ENCODE data around the gene EIF4EBP2. TPM values are rescaled to one million over a fixed set of nuclear protein-coding genes. Genes with fewer than 3 reads are reported as not detected.

EIF4EBP2 gene
- total RNA-seq, 1 experiment from 2014 or later, result 36.7 TPM

GRCh38 chr10:70412356-70412755 lies 8.4 kb downstream of the EIF4EBP2 start:
- Histone ChIP-seq H4K20me1 (ENCODE audit: insufficient read depth) (peaks cover 3% of the 10 kb centered on the region; the same call in 1 of the 2 replicates), H3K9me3 (ENCODE audit: control insufficient read depth in 1 of 2, insufficient read depth in 1 of 2, low read depth in 1 of 2, low read length in 2 of 2) (no peaks in the 10 kb centered on the region), H3K4me2 (ENCODE audit: low read length) (no peak overlapping the region), H3K36me3 (ENCODE audit: control insufficient read depth in 1 of 2, insufficient read depth in 2 of 2, low read length in 2 of 2) (peaks cover 0 to 2% of the 10 kb centered on the region in 2 experiments; a peak in 1 of 4 replicates), H3K4me1 (ENCODE audit: control insufficient read depth in 1 of 2, insufficient read depth in 2 of 2, low read length in 2 of 2) (0 out of 4 replicates have a peak, but pooled peaks cover 0 to under 1% of the 10 kb centered on the region in 2 experiments), H3K9me2 (ENCODE audit: insufficient read depth) (no peaks in the 10 kb centered on the region), H3K27ac (ENCODE audit: low read depth, low read length) (no peak overlapping the region), H3K27me3 (ENCODE audit: insufficient read depth, low read length) (no peaks in the 10 kb centered on the region), H3K4me3 (replicated peaks in 1 of 2; ENCODE audit: low read depth in 1 of 2, low read length in 2 of 2) (no peak overlapping the region), H3K9ac (ENCODE audit: low read length) (no peak overlapping the region), H3K79me2 (ENCODE audit: insufficient read depth, low read length) (peaks cover 77% of the 10 kb centered on the region), H2AFZ (ENCODE audit: low read depth, low read length, poor library complexity, severe bottlenecking) (no peak overlapping the region)
- POLR2A ChIA-PET, result interaction anchor here (1.2 kb wide), 1 partner anchor 8 kb away, joined by 4 read pairs; the partner anchor contains the start of gene EIF4EBP2
- no peak for TF ChIP-seq CTCF (IDR thresholded peaks at IDR 0.05 in 2 of 3, conservative IDR thresholded peaks at IDR 0.05 in 1 of 3; ENCODE audit: borderline replicate concordance in 1 of 3, insufficient read depth in 1 of 3, low read depth in 2 of 3, low read length in 2 of 3)
- TF ChIP-seq RAD21 (IDR thresholded peaks at IDR 0.05; ENCODE audit: low read depth), result no peak
- TF ChIP-seq CBX3 (IDR thresholded peaks at IDR 0.05; ENCODE audit: low read depth), result no peak
- no peak for TF ChIP-seq SP1 (IDR thresholded peaks at IDR 0.05; ENCODE audit: low read depth)
- TF ChIP-seq EZH2phosphoT487 (IDR thresholded peaks at IDR 0.05; ENCODE audit: borderline replicate concordance), result no peak
- TF ChIP-seq YY1 (IDR thresholded peaks at IDR 0.05; ENCODE audit: extremely low read depth, insufficient replicate concordance, low read depth, low read length), result no peak
- no peak for TF ChIP-seq TCF7L2 (IDR thresholded peaks at IDR 0.05; ENCODE audit: borderline replicate concordance, extremely low read depth, insufficient read depth, insufficient read length)
- TF ChIP-seq CEBPB (IDR thresholded peaks at IDR 0.05; ENCODE audit: low read depth), result no peak
- no peak for TF ChIP-seq MAX (IDR thresholded peaks at IDR 0.05)
- no peak for TF ChIP-seq FOSL1 (IDR thresholded peaks at IDR 0.05; ENCODE audit: low read depth)
- no peak for TF ChIP-seq EZH2 (IDR thresholded peaks at IDR 0.05)
- no peak for TF ChIP-seq ZBTB33 (IDR thresholded peaks at IDR 0.05; ENCODE audit: extremely low read depth, insufficient replicate concordance, low read length)
- RAD21 ChIA-PET (ENCODE audit: low non-redundant PET in 1 of 2, low total read pairs in 2 of 2, uncharacterized antibody in 2 of 2, unreplicated experiment in 2 of 2), result no interaction called here
- BruUV-seq (replicated peaks), result no TSS peak
- ATAC-seq, result no peak
- CTCF ChIA-PET, result no interaction called here
- intact Hi-C loops (cut with micrococcal nuclease), result no loop called here
- DNase-seq (ENCODE audit: low read depth, low spot score), result no peak

Data from HCT116 (cell line).